ENCODE results near the gene LACTB. TPM values are rescaled to one million over a fixed set of nuclear protein-coding genes. Genes with fewer than 3 reads are reported as not detected.
A peak's percentile ranks its signal among the peaks of the same experiment; 100 is the strongest.

LACTB gene
- total RNA-seq, 1 donor from 2014 or later = 41.9 TPM

GRCh38 chr15:63172851-63173451 is 51.3 kb downstream of the LACTB start:
- no peak for DNase-seq (ENCODE audit: low read depth)

DNA sequence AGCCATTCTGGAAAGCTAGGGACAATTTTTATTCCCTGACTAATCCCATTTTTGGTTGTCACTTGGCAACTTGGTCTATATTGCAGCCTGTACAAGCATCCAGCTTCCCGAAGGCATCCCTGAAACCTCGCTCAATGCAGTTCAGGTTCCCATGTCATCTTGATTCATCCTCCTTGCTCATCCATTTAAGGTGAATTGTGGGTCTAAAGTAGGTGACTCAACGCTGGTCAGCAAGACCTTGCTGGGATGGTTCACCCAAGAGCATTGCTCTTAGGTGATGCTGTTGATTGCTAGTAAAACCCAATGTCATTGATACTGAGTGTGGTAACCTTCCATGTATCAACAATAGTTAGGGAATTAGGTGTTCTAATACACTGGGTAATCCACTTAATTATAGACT is 54.6 kb downstream of the LACTB start:
- no peak for DNase-seq (ENCODE audit: low read depth)

DNA sequence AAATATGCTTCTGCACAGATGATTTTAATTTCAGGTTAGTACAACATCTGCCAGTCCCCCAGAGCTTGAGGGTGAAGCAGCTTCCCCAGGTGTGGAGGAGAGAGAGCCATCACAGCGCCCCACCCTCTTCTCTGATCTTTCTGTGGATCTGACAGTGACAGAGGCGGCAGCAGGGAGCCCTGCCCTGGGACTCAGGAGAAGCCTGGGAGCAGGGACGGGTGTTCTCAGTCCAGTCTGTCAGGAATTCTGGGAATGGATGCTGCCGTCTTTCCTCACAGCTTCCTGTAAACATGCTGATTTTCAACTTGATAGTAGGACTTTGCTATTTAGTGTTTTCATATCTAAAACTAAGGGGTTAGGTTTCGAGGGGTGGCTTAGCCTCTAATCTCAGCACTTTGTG is 56.4 kb downstream of the LACTB start:
- no peak for DNase-seq (ENCODE audit: low read depth)

DNA sequence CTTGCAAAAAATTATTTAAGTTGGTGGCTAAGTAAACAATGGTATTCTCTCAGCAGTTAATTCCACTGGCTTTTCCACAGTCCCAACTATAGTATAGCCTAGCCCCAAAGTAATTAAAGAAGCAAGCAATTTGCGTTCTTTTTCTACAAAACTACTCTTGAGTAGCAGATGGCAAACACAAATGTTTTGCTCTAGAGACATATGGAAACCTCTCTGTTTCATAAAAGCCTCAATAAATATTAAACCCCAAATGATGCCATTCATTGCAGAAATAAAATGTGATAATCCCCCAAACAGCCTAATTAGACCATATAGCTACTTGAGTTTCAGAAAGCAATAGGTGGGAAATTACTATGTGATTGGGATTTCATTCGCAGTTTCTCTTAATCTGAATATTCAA is 59.1 kb downstream of the LACTB start:
- DNase-seq (ENCODE audit: low read depth) = no peak

DNA sequence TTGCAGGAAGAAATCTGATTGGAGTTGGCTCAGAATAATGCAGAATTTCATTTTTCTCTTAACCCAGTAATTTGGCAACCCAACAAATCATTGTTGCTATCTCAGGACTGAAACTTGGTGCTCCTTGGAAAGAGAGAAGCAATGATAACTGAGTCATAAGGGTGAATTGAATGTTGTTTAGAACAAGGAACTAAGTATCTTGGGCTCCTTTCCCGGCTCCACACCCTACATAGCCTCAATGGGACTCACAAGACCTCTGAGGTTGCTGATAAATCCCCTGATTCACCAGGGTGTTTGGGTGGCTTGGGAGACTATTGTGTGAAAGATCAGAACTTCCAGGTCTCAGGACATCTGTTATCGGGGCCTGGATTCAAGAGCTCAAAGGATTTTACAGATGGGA is 60.0 kb downstream of the LACTB start:
- DNase-seq (ENCODE audit: low read depth) = no peak

- no peak for DNase-seq (ENCODE audit: low read depth)
Observed at GRCh38 chr15:63185206-63185605, 63.5 kb downstream of the LACTB start.

GRCh38 chr15:63186065-63186464 is 64.4 kb downstream of the LACTB start:
- DNase-seq (ENCODE audit: low read depth) = peak; percentile 88

DNA sequence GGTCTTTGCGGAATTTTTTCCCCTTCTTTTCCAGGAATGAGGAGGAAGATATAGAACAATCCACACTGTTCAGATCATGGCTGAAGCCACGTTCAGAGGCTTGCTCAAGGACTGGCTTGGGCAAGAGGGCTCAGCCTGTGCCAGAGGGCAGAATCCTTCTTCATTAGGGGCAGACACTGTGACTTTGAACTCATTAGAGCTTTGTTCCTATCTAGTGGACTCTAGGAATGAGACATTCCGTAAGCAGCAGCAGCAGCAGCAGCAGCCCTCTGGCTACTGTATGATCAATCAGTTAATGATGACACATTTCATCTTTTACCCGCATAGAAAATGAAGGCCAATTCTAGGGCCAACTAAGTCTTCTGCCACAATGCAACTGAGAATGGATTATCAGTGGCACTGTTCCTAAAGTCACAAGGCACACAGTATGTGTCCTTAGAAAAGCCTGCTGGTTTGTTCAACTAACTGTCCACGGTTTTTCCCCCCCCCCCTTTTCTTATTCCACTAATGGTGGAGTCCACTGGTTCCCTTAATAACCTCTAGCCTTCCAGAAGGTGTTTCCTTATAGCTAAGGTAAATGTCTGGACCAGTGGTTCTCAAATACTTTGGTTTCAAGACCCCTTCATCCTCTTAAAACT is 66.0 kb downstream of the LACTB start:
- DNase-seq (ENCODE audit: low read depth) = peak; percentile 50

GRCh38 chr15:63188247-63188925 is 66.7 kb downstream of the LACTB start:
- DNase-seq (ENCODE audit: low read depth) = no peak

DNA sequence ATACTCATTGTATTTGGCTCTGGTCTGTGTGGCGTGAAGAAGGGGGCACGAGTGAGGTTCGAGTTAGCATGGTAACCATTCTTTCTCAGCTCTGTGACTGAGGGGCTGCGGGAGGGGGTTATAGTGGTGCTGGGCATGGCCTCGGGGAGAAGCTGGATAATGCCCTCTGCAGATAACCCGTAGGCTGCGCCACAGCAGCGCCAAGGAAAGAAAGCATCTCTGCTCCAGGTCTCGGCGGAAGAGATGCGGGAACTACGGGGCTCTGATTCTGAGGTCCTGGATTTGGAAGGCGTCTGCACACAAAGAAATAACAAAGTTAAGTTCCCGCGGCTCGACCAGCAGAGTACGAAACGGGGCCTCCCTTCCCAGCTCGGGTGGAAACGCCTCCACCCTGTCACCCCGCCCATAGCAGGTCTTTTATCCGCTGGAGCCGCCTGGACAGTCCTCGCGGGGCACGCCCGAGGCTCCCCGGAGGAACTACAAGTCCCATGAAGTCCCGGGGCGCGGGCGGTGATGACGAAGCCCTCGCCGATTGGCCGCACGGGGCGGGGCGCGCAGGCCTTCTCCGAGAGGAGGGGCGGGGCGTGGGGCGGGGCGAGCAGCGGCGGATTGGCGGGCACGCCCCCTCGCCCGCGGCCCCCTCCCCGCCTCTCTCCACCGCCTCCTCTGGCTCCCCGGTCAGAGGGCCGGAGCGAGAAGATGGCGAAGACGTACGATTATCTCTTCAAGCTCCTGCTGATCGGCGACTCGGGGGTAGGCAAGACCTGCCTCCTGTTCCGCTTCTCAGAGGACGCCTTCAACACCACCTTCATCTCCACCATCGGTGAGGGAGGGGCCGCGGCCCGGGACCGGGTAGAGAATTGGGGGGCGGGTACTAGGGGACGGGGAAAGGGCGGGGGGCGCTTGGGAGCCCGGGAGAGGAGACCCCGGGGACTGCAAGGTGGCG is 67.5 kb downstream of the LACTB start, which contains the start of gene RAB8B:
Gene RAB8B, plus strand, starts transcription at position 681 of the 946 bp plus-strand sequence. Its CDS starts 19 bp downstream, at position 700.
- peak; percentile 73 for DNase-seq (ENCODE audit: low read depth)

DNA sequence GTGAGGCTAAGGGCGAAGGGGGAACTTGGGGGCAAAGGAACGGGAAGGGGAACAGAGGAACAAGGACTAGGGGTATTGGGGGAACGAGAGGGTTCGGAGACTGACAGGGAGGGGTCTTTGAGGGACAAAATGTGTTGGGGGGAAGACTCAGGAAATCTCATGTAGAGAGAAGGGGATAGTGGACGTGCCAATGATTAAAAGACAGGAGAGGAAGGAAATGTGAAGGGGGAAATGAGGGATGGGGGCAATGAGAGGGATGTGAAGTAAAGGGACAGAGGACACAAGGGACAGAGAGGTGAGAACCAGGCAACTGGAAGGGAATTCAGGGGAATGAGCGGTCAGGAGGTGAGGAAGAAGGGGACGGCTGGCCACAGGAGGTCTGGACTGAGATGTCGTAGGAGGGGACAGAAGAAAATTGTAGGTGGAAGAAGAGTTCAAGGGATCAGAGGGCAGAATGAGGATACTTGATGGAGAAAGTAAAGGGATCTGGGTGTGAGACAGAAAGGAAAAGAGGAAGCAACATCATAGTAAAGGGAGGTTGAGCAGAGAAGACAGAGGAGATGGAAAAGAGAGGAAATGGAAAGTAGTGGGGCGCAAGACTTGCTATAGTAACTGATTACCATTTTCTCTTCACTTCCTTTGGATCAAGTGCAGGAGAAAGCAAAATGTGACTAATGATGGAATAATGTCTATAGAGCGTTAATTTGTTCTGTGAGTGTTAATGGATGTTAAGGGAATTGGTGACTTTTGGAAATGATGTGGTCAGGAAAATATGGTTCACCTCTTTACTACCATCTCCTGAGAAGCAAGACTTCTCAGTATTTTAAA is 68.5 kb downstream of the LACTB start:
- DNase-seq (ENCODE audit: low read depth) = peak; percentile 70

DNA sequence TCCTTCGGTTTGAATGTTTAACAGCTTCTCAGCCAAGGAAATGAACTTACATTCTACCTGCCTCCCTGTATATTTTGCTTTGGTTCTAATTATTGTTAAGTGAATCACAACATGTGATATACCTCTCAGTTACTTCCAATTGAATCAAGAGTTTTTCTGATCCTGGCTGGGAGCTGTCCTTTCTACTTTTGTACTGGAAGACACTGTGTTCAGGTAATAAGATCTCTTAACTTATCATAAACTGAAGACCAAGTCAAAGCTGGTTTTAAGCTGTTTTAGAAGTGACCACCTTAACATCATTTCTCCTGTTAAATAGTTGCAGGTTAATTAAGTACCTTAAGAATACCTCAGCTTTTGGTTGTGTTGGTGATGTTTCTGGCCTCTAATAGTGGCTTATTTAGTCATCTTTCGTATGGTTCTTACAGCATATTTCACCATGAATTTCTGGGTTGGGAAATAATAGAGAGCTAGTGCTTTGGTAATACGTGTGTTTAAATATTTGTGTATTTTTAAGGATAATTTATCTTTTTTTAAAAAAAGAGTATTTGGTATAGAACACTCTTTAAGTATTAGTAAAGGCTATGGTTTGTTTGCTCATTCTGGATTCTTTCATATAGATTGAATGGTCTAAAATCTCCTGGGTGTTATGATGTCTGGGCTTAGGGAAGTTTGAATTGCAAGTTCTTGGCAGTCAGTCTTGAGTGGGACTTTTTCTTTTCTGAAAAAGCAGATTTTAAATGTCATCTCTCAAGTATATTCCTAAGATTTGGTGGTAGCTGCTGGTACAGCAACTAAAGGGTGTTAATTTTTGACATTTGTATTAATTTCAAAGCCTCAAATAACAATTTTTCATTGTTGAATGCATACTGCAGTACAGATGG is 69.3 kb downstream of the LACTB start:
- no peak for DNase-seq (ENCODE audit: low read depth)

Other genes with a start within 250 kb of the LACTB start
- 1,733 and 1,925 TPM in 2 replicates for gene TPM1, start 79.1 kb upstream of the LACTB start, total RNA-seq
- 249 and 275 TPM in 2 replicates for gene RPS27L, start 35.6 kb downstream of the LACTB start, total RNA-seq
- gene RAB8B, start 67.7 kb downstream of the LACTB start, total RNA-seq = 54.8 and 64.4 TPM in 2 replicates
- gene APH1B, start 155.7 kb downstream of the LACTB start, total RNA-seq = 10.1 and 12.6 TPM in 2 replicates